ENCODE measurements around the gene FUT2.

The FUT2 gene

GRCh38 chr19:48663667-48664066 lies 32.1 kb upstream of the FUT2 start (continued):
- TF ChIP-seq, protein P1, sequence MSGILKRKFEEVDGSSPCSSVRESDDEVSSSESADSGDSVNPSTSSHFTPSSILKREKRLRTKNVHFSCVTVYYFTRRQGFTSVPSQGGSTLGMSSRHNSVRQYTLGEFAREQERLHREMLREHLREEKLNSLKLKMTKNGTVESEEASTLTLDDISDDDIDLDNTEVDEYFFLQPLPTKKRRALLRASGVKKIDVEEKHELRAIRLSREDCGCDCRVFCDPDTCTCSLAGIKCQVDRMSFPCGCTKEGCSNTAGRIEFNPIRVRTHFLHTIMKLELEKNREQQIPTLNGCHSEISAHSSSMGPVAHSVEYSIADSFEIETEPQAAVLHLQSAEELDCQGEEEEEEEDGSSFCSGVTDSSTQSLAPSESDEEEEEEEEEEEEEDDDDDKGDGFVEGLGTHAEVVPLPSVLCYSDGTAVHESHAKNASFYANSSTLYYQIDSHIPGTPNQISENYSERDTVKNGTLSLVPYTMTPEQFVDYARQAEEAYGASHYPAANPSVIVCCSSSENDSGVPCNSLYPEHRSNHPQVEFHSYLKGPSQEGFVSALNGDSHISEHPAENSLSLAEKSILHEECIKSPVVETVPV (CRISPR knock-in tag; IDR thresholded peaks at IDR 0.05) = no peak
- no peak for TF ChIP-seq BACH2 (CRISPR knock-in tag; IDR thresholded peaks at IDR 0.05; ENCODE audit: borderline replicate concordance)
- no peak for TF ChIP-seq ZFP30 (CRISPR knock-in tag; IDR thresholded peaks at IDR 0.05)
- no peak for TF ChIP-seq GLIS3 (CRISPR knock-in tag; IDR thresholded peaks at IDR 0.05)
- TF ChIP-seq ZNF8 (CRISPR knock-in tag; IDR thresholded peaks at IDR 0.05) = no peak
- TF ChIP-seq POU6F1 (CRISPR knock-in tag; IDR thresholded peaks at IDR 0.05; ENCODE audit: borderline replicate concordance, low read depth) = no peak

GRCh38 chr19:48664476-48664875 lies 31.3 kb upstream of the FUT2 start:
- no peak for TF ChIP-seq ESRRG (CRISPR knock-in tag; IDR thresholded peaks at IDR 0.05)
- no peak for TF ChIP-seq SNAI2 (CRISPR knock-in tag; IDR thresholded peaks at IDR 0.05)
- no peak for TF ChIP-seq ZFP3 (CRISPR knock-in tag; IDR thresholded peaks at IDR 0.05)
- TF ChIP-seq CSDC2 (CRISPR knock-in tag; IDR thresholded peaks at IDR 0.05) = no peak
- TF ChIP-seq ZFP30 (CRISPR knock-in tag; IDR thresholded peaks at IDR 0.05) = no peak
- ATAC-seq = no peak

DNA sequence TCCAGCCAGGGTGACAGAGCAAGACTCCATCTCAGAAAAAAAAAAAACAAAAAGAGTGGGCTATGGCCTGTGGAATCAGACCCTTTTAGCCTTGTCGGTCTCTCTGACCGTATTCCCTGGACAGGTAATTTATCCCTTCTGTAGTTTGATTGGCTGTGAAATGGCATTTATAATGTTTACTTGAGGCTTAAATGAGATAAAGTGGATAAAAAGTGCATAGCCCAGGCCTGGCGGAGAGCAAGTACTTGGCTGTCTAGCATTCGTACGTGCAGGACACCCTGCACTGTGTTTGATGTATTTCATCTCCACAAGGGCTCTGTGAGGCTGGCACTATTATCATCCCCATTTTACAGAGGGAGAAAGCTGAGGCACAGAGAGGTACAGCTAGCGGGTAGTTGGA lies 30.0 kb upstream of the FUT2 start:
- no peak for ATAC-seq
- no peak for TF ChIP-seq ZNF565 (CRISPR knock-in tag; conservative IDR thresholded peaks at IDR 0.05; ENCODE audit: low read depth)
- no peak for TF ChIP-seq ZFP3 (CRISPR knock-in tag; IDR thresholded peaks at IDR 0.05)
- TF ChIP-seq ZC3H10 (CRISPR knock-in tag; IDR thresholded peaks at IDR 0.05) = no peak
- TF ChIP-seq, protein P1 (CRISPR knock-in tag; IDR thresholded peaks at IDR 0.05) = no peak
- TF ChIP-seq OSR1 (CRISPR knock-in tag; IDR thresholded peaks at IDR 0.05) = no peak
- no peak for TF ChIP-seq TCF4 (CRISPR knock-in tag; IDR thresholded peaks at IDR 0.05; ENCODE audit: borderline replicate concordance)
- TF ChIP-seq PPARA (CRISPR knock-in tag; IDR thresholded peaks at IDR 0.05; ENCODE audit: borderline replicate concordance) = no peak
- TF ChIP-seq ISL1 (CRISPR knock-in tag; IDR thresholded peaks at IDR 0.05) = no peak
- TF ChIP-seq, protein P2, sequence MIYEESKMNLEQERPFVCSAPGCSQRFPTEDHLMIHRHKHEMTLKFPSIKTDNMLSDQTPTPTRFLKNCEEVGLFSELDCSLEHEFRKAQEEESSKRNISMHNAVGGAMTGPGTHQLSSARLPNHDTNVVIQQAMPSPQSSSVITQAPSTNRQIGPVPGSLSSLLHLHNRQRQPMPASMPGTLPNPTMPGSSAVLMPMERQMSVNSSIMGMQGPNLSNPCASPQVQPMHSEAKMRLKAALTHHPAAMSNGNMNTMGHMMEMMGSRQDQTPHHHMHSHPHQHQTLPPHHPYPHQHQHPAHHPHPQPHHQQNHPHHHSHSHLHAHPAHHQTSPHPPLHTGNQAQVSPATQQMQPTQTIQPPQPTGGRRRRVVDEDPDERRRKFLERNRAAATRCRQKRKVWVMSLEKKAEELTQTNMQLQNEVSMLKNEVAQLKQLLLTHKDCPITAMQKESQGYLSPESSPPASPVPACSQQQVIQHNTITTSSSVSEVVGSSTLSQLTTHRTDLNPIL (CRISPR knock-in tag; IDR thresholded peaks at IDR 0.05; ENCODE audit: low read depth) = no peak
- TF ChIP-seq, protein P3, sequence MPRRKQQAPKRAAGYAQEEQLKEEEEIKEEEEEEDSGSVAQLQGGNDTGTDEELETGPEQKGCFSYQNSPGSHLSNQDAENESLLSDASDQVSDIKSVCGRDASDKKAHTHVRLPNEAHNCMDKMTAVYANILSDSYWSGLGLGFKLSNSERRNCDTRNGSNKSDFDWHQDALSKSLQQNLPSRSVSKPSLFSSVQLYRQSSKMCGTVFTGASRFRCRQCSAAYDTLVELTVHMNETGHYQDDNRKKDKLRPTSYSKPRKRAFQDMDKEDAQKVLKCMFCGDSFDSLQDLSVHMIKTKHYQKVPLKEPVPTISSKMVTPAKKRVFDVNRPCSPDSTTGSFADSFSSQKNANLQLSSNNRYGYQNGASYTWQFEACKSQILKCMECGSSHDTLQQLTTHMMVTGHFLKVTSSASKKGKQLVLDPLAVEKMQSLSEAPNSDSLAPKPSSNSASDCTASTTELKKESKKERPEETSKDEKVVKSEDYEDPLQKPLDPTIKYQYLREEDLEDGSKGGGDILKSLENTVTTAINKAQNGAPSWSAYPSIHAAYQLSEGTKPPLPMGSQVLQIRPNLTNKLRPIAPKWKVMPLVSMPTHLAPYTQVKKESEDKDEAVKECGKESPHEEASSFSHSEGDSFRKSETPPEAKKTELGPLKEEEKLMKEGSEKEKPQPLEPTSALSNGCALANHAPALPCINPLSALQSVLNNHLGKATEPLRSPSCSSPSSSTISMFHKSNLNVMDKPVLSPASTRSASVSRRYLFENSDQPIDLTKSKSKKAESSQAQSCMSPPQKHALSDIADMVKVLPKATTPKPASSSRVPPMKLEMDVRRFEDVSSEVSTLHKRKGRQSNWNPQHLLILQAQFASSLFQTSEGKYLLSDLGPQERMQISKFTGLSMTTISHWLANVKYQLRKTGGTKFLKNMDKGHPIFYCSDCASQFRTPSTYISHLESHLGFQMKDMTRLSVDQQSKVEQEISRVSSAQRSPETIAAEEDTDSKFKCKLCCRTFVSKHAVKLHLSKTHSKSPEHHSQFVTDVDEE (CRISPR knock-in tag; IDR thresholded peaks at IDR 0.05) = no peak
- no peak for TF ChIP-seq ARNTL (CRISPR knock-in tag; IDR thresholded peaks at IDR 0.05; ENCODE audit: borderline replicate concordance, low read depth)
- TF ChIP-seq BACH2 (CRISPR knock-in tag; IDR thresholded peaks at IDR 0.05; ENCODE audit: borderline replicate concordance) = no peak
- TF ChIP-seq, protein P4, sequence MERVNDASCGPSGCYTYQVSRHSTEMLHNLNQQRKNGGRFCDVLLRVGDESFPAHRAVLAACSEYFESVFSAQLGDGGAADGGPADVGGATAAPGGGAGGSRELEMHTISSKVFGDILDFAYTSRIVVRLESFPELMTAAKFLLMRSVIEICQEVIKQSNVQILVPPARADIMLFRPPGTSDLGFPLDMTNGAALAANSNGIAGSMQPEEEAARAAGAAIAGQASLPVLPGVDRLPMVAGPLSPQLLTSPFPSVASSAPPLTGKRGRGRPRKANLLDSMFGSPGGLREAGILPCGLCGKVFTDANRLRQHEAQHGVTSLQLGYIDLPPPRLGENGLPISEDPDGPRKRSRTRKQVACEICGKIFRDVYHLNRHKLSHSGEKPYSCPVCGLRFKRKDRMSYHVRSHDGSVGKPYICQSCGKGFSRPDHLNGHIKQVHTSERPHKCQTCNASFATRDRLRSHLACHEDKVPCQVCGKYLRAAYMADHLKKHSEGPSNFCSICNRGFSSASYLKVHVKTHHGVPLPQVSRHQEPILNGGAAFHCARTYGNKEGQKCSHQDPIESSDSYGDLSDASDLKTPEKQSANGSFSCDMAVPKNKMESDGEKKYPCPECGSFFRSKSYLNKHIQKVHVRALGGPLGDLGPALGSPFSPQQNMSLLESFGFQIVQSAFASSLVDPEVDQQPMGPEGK (CRISPR knock-in tag; IDR thresholded peaks at IDR 0.05; ENCODE audit: borderline replicate concordance) = no peak
- TF ChIP-seq ESRRG (CRISPR knock-in tag; IDR thresholded peaks at IDR 0.05) = no peak
- TF ChIP-seq POU6F1 (CRISPR knock-in tag; IDR thresholded peaks at IDR 0.05; ENCODE audit: borderline replicate concordance, low read depth) = no peak
- TF ChIP-seq RARB (CRISPR knock-in tag; IDR thresholded peaks at IDR 0.05) = no peak
- no peak for TF ChIP-seq CSDC2 (CRISPR knock-in tag; IDR thresholded peaks at IDR 0.05)
- no peak for TF ChIP-seq ZNF70 (CRISPR knock-in tag; IDR thresholded peaks at IDR 0.05)
- no peak for TF ChIP-seq TOX (CRISPR knock-in tag; IDR thresholded peaks at IDR 0.05; ENCODE audit: borderline replicate concordance)
- TF ChIP-seq ZNF8 (CRISPR knock-in tag; IDR thresholded peaks at IDR 0.05) = no peak

Data from SK-N-SH treated with all-trans-retinoic acid at 6 μM for 48 hours (cell line).